Measurements from ENCODE around the gene PDIK1L. TPM values are rescaled to one million over a fixed set of nuclear protein-coding genes. Genes with fewer than 3 reads are reported as not detected.
"Not testable (repeated sequence)": the region's sequence is repeated elsewhere in the genome, so short reads cannot be mapped to it uniquely, and the experiment has no call there.

PDIK1L gene
- total and polyA plus RNA-seq, 2 of the 8 experiments (the other 6 are each of a cell fraction or from before 2014, with no cell fraction given): 0.95 to 4.5 TPM

- TF ChIP-seq TAF7 (optimal IDR thresholded peaks at IDR 0.05; ENCODE audit: borderline replicate concordance, low read depth, low read length) (no peak), SIRT6 (IDR thresholded peaks at IDR 0.05; ENCODE audit: low read length) (no peak), EGR1 (IDR thresholded peaks at IDR 0.05; ENCODE audit: borderline replicate concordance, low read depth, low read length) (no peak)
Measured at GRCh38 chr1:26099780-26100179, 11.8 kb upstream of the PDIK1L start (continued).

- H2BK15ac ChIP-seq (ENCODE audit: low read length); H3K4ac ChIP-seq (replicated peaks; ENCODE audit: insufficient read length, low read depth, low read length); POLR2A ChIA-PET (ENCODE audit: partially characterized antibody); H2BK20ac ChIP-seq (ENCODE audit: low read length); DNase-seq (ENCODE audit: low read depth in 1 of 2, low spot score in 2 of 2); H2AFZ ChIP-seq (ENCODE audit: low read length); H3K23me2 ChIP-seq (ENCODE audit: low read depth, low read length); H3K27me3 ChIP-seq (replicated peaks in 1 of 4; ENCODE audit: control insufficient read depth in 3 of 4, extremely low read depth in 1 of 4, insufficient read depth in 3 of 4, low read length in 3 of 4); H3K36me3 ChIP-seq (ENCODE audit: control insufficient read depth in 2 of 4, insufficient read depth in 4 of 4, low read length in 3 of 4); H4K8ac ChIP-seq (ENCODE audit: extremely low read depth, insufficient read depth, low read length); H3K14ac ChIP-seq (ENCODE audit: insufficient read length); H2BK5ac ChIP-seq (ENCODE audit: low read depth, low read length); H3K56ac ChIP-seq (replicated peaks; ENCODE audit: insufficient read length, low read depth, low read length); H4K5ac ChIP-seq (ENCODE audit: insufficient read length, low read depth, low read length); H2BK12ac ChIP-seq (ENCODE audit: low read depth, low read length); H3K9ac ChIP-seq (replicated peaks in 1 of 4; ENCODE audit: extremely low read depth in 1 of 4, low read depth in 3 of 4, low read length in 3 of 4); H3K23ac ChIP-seq (ENCODE audit: insufficient read length); H3K4me2 ChIP-seq (ENCODE audit: insufficient read depth in 1 of 2, low read depth in 2 of 2, low read length in 2 of 2); H4K91ac ChIP-seq (replicated peaks; ENCODE audit: insufficient read length, low read length); H4K20me1 ChIP-seq (replicated peaks in 1 of 2; ENCODE audit: control insufficient read depth in 1 of 2, insufficient read depth in 2 of 2, low read length in 2 of 2); H2AK5ac ChIP-seq (ENCODE audit: low read depth, low read length); H3K18ac ChIP-seq (ENCODE audit: extremely low read depth, low read length); H2BK120ac ChIP-seq (replicated peaks; ENCODE audit: low read depth, low read length); H3K79me1 ChIP-seq (ENCODE audit: low read depth, low read length); H3K4me1 ChIP-seq (replicated peaks in 1 of 4; ENCODE audit: control insufficient read depth in 3 of 4, insufficient read depth in 4 of 4, low read length in 3 of 4); H3K79me2 ChIP-seq (ENCODE audit: control insufficient read depth in 1 of 2, insufficient read depth in 2 of 2, low read length in 2 of 2); FAIRE-seq; H3K4me3 ChIP-seq (ENCODE audit: extremely low read depth in 1 of 4, insufficient read depth in 2 of 4, low read depth in 3 of 4, low read length in 4 of 4); H3K9me3 ChIP-seq (ENCODE audit: insufficient read depth in 2 of 2, low read depth in 1 of 2, low read length in 1 of 2); H3K27ac ChIP-seq (ENCODE audit: low read depth, low read length): not testable (repeated sequence)
- CTCF ChIA-PET (ENCODE audit: partially characterized antibody): interaction anchor here (0.6 to 11.4 kb wide), 7 partner anchors 13 to 113 kb away, joined by 3 to 154 read pairs (median 4); partner anchors contain the start of gene ZNF593
- WGBS, 2 experiments (ENCODE audit: extremely low coverage in 1 of 2, insufficient coverage in 1 of 2, insufficient read length in 1 of 2, insufficient replicate concordance in 2 of 2, low coverage in 1 of 2, low lambda C conversion rate in 2 of 2, missing lambda C conversion rate in 1 of 2): 86% methylated on average over 10 of the region's 10 CpGs; no CpG with 5 or more reads in 1 of the 2 experiments
Measured at GRCh38 chr1:26100204-26100603, 11.4 kb upstream of the PDIK1L start.
